GM21526 (cell line): Measurements from ENCODE around the gene RUNX3.

ENCODE experiments used
- ATAC-seq: cut with Tn5 transposase; IDR thresholded peaks from one replicate; pipeline ENCODE4 v1.9.1; 2021; ENCODE audit warnings: moderate library complexity; ENCODE audit not compliant: unreplicated experiment, low FRiP score

Gene RUNX3

DNA sequence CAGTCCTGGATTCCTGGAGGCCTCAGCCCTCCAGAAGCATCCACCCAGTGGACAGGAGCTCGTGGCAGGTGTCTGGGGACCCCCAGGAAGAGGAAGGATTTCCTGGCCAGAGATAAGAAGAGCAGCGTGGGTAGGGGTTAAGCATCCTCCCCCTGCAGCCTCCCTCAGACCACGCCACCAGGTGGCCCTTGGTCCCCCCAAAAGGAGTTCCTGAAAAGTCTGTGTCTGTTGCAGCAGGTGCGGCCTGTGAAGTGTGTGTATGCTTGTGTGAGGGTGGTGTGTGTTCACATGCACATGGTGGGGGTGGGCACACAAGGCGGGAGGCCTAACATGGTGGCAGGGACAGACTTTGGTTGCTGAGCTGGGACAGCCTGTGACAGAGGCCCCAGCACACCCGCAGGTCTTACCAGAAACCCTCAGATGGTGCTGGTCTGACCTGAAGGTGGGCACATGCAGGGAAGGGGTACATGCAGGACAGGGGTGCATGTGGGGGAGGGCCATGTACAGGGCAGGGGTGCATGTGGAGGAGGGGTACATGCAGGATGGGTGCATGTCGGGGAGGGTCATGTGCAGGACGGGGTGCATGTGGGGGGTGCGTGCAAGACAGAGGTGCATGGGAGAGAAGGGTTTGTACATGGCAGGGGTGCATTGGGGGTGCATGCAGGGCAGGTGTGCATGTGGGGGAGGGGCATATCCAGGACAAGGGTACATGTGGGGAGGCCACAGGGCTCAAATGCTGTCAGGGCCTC lies 18.2 kb upstream of the RUNX3 start:
- no peak for ATAC-seq

DNA sequence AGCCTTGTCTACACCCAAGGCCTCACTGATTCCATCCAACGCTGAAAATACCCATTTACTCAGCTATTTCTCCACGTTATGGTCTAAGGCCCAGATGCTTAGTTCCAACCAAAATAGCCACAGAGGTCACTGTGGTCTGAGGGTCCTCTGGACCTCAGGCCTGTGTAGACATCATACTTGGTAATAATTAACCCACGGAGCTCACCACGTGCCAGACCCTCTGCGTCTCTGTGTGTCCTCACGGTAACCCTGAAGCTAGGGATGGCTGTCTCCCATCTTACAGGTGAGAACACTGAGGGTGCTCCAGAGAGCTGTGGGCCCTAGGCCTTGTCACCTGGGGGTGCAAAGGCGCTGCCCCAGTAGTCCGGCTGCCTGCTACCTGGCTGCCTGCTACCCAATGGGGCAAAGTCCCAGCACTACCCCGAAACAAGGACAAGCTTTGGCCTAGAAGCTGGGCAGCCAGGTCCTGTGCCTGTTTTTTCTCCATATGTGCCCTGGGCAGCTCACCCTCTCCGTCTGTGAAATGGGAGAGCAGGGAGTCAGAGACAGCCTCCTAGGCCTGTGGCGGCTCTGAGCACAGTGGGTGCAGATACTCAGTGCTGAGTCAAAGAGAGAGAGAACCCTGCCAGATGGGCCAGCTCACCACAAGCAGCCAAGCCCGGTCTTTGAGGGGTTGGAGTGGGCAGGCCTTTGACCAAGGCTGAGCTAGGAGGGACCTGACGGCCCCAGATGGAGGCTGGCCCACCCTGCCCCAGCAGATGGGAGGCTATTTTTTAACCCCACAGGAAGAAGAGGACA lies 17.0 kb upstream of the RUNX3 start:
- ATAC-seq = peak; percentile 65

DNA sequence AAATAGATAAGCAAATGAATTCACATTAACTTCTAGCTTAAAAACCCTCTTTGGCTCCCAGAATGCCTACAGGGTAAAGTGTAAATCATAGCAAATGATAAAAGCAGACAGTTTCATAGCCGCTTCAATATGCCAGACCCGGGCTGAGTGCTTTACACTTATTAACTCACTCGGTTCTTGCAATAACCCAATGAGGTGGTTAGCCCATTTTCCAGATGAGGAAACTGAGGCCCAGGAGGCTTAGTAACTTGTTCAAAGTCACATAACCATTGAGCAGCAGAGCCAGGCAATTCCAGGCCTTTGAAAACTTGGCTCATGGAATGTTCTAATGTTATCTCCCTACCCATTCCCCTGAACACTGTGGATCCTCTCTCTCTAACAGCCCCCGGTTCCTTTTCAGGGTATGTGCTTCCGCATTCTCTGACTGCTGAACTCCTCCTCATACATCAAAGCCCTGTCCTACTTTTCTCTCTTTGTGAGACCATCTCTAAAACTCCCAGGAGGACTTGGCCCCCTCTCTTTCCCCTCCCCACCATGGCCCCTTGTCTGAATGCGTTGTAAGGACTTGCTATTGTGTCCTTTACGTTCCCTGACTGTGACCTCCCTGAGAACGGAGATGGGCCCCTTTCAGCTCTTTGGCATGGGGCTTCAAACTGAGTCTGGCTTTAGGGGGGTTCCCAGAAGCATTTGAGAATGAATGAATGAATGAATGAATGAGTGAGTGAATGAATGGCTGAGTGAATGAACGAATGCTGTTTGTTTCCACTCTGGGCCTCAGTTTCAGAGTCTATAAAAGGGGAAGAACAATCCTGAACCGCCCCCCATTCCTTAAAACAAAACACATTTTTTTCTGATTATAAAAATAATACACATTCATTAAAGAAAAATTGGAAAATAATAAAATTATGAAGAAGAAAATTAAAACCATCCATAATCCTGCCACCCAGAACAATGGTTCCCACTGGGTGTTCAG lies 15.6 kb upstream of the RUNX3 start:
- ATAC-seq = no peak

DNA sequence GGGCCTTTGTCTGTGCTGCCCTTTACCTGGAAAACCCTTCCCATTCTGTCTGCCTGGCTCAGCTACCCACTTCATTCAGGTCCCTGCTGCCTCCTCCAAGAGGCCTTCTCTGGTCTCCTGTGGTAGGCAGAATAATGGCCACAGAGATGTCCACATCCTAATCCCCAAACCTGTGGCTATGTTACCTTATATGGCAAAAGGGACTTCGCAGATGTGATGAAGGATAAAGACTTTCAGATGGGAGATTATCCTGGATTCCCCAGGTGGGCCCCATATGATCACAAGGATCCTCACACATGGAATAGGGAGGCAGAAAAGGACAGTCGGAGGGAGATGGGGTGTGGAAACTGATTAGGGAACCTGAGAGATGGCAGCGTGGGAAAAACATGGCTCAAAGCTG lies 14.2 kb upstream of the RUNX3 start:
- no peak for ATAC-seq

DNA sequence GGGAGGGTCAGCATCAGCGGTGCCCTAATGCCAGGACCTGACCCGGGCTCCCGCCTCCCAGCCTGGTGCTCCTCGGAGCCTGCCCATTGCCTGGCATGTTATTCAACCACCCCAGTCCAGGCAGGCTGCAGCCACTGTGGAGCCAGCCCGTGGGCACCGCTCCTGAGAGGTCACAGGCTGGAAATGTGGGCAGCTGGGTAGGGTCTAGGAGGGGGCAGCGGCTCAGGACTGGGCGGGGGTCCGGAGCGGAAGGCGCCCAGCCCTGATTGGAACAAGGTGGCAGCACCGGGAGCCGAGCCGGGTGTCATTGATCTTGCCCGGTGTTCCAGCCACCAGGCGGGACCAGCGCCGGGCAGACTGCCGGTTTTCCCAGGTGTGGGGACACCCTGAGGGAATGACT lies 12.7 kb upstream of the RUNX3 start:
- no peak for ATAC-seq

DNA sequence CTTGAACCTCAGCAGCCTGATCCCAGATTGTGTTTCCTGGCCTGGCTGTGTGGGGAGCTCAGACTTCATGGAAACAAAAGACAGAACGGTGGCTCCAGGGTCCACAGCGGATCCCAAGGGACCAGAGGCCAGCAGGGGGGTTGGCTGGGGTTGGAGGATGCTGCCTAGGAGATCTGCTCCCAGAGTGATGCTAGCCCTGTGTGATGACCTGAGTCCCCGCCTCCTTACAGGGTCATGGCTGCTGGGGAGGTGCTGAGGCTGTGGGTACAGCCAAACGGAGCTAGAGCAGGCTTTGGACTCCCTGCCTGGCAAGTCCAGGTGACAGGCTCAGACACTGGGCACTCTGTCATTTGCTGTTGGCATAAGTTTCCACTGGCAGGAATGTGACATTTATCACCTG lies 11.5 kb upstream of the RUNX3 start:
- ATAC-seq = no peak

DNA sequence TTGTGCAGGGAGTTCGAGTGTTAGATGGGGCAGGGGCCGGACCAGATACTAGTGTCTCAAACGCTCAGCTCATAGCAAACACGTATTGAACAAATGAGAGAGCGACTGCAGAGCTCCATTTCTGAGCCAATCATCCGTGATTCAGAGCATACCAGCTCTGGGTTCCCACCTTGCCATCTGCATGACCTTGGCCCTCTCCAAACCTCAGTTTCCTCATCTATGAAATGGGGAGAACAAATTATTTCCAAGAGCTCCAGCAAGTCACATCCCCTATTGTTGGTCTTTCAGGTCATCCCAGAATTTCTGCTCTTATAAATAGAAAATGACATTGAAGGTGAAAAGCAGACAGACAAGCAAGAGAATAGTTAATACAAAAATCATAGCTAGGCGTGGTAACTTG lies 10.2 kb upstream of the RUNX3 start:
- ATAC-seq = no peak

DNA sequence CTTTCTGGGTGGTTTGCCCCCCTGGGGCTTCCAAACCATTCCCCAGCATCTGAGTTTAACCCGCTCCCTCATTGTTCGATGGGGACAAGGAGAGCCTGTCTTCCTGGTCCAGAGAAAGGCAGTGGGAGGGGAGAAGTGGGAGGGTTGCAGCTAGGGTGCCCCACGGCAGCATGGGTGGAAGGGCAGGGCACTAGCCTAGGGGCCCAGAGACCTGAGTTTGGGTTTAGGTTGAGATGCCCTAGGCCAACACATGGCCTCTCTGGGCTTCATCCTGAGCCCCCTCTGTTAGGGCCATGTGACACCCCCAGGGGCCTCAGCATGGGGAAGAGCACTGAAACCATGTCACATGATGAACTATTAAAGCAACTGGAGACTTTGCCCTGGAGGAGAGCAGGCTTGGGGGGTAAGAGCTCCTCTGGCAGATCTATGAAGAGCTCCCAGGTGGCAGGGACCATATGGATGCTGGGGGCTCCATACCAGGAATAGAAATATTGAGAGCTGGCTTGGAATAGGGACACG lies 9.7 kb upstream of the RUNX3 start:
- no peak for ATAC-seq

DNA sequence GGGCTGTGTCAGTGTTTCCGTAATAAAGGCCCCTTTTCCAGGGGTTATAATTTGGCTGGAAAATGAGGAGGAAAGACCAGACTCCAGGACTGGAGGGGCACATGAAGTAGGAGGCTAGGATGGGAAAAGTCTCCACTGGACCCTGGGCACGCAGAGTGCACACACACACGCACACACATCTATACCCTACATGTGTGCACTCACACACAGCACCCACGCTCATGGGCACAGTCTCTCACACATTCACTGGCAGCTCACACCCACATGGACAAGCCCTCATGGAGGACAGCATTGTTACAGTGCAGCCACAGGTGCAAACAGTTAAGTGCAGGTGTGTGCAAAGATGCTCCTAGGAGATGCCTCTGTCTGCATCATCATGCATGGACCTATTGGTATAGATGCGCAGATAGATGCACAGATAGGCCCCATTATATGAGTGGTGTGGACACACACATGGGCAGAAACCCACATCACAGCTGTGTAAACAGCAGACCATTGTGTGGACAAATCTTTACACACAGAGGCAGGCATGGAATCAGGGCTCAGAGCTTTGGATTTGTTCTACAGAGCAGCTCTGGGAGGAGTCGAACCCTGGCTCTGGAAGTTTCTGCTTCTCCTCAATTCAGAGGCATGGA lies 9.1 kb upstream of the RUNX3 start:
- ATAC-seq = no peak

DNA sequence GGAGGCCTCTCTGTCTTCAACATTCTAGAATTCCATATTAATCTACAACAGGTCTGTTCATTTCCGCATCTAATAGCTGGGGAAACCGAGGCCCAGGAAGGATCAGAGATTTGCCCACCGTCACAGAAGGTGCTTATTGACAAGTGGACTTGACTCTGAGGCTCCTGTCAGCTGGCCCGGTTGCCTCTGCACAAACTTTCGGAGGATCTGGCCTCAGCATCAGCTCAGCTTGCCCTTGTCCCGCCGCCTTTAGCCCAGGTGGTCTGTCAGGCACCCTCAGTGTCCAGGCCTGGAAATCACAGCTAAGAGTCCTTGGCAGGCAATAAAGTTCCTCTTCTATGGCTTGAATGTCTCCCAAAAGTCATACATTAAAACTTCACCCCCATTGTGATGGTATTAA lies 8.2 kb upstream of the RUNX3 start:
- no peak for ATAC-seq

DNA sequence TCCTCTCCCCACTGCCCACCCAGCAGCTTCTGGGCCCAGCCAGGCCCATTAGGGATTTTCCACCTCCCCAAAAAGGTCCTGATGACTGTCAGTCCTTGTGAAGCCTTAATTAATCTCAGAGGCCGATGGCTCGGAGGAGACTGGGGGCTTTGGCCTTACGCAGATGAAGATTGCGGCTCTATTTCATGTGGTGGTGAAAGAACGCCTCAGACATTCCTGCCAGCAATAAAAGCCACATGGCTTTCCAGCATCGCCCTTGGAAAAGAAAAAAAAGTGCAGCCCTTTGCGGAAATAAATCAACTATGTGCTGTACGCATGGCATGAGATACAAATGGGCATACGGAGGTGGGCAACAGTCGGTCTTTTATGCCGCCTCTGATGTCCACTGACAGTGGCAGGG lies 6.6 kb upstream of the RUNX3 start:
- ATAC-seq = no peak

DNA sequence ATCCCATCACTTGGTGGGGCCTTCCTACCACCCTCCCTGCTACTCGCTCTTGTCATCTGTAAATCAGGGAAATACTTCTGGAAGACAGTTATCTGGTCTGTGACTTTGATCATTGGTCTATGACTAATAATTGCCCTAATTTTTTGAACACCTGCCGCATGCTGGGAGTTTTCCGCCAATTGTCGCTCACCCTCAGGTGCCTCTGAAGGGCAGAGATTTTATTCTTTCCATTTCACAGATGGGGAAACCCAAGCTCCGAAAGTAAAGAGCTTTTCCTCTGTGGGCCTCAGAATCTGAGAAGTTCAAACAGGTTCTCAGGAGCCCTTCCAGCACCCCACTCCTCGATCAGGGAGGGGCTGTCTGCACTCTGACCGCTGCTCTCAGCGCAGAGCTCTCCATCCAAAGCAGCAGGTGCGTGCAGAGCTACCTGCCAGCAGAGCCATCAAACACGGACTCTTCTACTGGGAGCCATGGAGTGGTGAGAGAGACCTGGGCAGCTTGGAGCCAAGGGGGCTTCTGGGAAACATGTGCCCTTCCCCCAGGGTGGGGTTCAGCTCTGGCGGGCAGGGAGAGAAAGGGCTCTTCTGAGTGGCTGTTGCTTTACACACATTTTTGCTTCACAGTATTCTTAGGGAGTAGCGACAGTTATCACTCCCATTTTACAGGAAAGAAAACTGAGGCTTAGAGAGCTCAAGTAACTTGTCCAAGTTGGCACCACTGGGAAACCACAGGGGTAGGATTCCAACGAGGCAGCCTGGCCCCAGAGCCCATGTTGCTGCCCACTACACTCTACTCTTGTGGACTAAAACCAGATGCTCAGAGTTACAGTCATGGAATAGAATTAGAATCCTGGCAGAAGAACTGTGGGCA lies 5.8 kb upstream of the RUNX3 start:
- no peak for ATAC-seq

DNA sequence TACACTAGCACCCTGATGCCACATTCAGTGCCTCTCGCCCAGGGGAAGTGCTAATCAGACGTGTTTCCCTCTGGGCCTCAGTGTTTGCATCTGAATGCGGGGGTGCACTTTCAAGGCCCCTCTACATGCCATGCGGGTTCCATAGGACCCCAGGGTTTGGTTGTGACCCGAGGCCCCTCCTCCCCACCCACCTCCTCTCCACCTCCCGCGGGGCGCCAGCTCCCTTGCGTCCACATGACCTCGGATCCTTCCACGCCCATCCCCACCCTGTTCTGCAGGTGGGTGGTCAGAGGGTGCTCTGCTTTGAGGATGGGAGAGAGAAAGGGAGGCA lies 5.1 kb upstream of the RUNX3 start:
- no peak for ATAC-seq

DNA sequence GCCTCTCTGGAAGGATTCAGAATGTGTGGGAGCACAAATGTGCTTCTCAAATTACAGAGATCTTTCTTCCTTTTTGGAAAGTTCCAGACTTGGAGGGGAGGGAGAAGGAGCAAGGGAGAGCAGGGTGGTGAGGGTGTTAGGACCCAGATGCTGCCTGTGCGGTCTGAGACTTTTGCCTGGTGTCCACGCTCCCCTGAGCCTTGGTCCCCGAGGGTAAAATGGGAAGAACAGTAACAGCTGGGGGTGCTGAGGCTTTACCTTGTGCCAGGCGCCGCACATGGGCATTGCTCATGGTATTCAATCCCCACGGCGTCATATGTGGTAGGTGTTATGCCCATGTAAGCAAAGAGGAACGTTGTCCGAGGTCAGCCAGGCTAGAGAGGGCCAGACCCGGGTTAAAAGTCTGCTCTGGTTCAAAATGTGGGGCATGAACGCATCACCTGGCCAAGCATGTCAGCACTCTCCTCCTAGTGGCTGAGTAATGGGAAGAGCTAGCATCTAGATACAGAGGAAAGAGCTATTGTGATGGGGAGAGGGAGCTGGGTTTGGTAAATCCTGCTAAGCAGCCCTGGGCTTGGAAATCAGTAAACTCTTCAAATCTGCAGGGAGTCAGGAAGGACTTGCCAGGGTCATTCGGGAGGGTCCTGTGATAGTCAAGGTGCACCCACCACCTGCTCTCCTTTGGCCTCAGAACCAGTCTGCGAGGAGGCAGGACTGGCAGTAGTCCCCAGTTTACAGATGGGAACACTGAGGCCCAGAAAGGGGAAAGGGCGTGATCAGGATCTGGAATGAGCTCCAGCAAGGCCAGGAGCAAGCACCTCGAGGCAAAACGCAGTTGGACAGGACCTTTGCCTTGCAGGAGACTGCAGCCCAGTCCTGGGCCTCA lies 4.5 kb upstream of the RUNX3 start:
- ATAC-seq = no peak

DNA sequence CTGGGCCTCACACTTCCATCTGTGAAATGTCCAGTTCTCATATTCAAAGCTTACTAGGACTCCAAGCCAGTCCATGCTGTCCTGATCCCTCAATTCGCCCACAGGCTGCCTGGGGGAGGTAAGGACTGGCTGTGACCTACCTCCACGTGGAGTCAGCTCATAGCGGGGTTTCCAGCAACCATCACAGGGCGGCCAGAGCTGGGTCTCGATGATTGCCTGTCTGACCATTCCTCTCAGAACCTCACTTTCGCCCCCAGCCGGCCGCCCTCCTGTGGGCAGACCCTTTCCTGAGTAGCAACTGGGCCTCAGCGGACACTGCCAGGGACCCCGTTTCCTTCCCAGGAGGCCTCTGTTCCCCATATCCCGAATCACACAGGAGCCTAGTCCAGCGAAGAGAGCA lies 3.4 kb upstream of the RUNX3 start:
- no peak for ATAC-seq

DNA sequence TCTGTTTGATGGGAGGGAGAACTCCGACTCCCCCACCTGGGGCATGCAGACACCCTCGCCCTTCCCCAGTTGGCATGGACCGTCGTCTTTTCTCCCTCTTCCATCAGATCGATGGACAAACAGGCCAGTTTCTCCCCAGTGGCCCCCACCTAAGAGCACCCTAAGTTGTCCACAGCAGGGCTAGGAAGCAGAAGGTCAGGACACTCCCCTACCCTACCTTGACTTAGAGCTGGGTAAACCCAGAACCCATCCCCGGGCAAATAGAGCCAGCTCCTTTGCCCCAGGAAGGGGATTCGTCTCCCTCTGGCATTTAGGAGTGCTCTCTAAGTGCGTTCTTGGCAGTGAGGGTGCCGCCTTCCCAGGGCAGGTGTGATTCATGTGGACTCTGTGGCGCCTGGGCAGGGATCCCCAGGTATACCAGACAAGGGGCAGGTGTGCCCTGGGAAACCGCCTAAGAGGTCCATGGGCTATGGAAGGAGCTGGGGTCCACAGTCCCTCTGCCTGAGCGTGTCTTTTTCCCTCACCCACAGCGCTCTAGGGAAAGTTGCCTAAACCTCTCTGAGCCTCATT lies 2.7 kb upstream of the RUNX3 start:
- no peak for ATAC-seq

DNA sequence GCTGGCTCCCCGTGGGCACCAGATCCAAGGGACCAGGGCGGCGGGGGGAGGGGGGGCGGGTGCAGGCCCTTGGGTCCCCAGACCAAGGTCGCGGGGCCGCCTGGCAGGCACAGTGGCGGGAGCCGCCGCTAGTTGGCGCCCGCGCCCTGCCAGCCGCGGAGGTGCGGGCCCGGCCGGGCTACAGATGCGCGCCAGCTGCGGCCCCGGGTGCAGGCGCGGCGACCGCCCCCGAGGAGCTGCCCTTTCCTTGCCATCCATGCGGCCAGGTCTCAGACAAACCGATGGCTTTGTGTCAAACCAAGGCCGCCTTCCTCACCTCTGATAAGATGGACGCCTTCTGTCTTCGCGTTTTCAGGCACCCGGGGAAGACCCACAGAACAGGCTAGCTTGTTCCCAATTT lies 2.2 kb upstream of the RUNX3 start:
- ATAC-seq = no peak
